Nephron (organoid): Measurements from ENCODE around the gene RAI14.

Source experiments
- H3K27ac Mint-ChIP-seq, 3 experiments: 2 replicates each; pipeline ENCODE4 v1.8.0; 2020; ENCODE audit warnings: mixed read lengths in 3 of 3, mild to moderate bottlenecking in 2 of 3, moderate library complexity in 1 of 3
- H3K27me3 Mint-ChIP-seq: 2 replicates; pipeline ENCODE4 v1.8.0; 2021; ENCODE audit warnings: low read depth, mild to moderate bottlenecking, moderate library complexity, mixed read lengths
- H3K36me3 Mint-ChIP-seq: 2 replicates; pipeline ENCODE4 v1.8.0; 2020; ENCODE audit warnings: low read depth, mixed read lengths
- H3K4me1 Mint-ChIP-seq: 2 replicates; pipeline ENCODE4 v1.8.0; 2020; ENCODE audit warnings: mixed read lengths
- H3K4me3 Mint-ChIP-seq, 3 experiments: 2 replicates each; pipeline ENCODE4 v1.8.0; 2020; ENCODE audit warnings: mild to moderate bottlenecking in 3 of 3, mixed read lengths in 3 of 3, moderate library complexity in 2 of 3
- H3K9me3 Mint-ChIP-seq: 2 replicates; pipeline ENCODE4 v1.8.0; 2020; ENCODE audit warnings: mixed read lengths
- TF ChIP-seq, protein P1 (sequence below), 3 experiments: fragments of 200-600 bp; sonication (generic); IDR thresholded peaks; one replicate each; pipeline ENCODE4 v1.5.0; 2021; ENCODE audit warnings: antibody characterized with exemption in 3 of 3; ENCODE audit not compliant: unreplicated experiment in 3 of 3

RAI14 gene

DNA sequence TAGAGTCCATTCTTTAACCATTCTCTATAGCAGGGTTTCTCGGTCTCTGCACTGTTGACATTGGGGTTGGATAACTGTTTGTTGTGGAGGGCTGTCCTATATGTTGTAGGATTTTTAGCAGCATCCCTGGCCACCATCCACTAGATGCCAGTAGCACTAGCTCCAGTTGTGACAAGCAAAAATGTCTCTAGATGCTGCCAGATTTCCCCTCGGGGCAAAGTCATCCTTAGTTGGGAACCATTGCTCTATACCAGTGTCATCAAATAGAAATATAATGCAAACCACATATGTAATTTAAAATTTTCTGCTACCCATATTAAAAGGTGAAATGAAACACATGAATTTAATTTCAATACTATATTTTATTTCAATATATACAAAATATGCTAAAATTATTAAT lies 185.7 kb downstream of the RAI14 start:
- Mint-ChIP-seq H3K36me3 (peaks cover 4% of the 10 kb centered on the region), H3K4me1 (peaks cover 15% of the 10 kb centered on the region), H3K9me3 (peaks cover 2% of the 10 kb centered on the region), H3K4me3 (peak overlapping the region in 1 of 3 experiments; percentile 55), H3K27me3 (no peaks in the 10 kb centered on the region), H3K27ac (no peak overlapping the region)
- TF ChIP-seq, protein P1, sequence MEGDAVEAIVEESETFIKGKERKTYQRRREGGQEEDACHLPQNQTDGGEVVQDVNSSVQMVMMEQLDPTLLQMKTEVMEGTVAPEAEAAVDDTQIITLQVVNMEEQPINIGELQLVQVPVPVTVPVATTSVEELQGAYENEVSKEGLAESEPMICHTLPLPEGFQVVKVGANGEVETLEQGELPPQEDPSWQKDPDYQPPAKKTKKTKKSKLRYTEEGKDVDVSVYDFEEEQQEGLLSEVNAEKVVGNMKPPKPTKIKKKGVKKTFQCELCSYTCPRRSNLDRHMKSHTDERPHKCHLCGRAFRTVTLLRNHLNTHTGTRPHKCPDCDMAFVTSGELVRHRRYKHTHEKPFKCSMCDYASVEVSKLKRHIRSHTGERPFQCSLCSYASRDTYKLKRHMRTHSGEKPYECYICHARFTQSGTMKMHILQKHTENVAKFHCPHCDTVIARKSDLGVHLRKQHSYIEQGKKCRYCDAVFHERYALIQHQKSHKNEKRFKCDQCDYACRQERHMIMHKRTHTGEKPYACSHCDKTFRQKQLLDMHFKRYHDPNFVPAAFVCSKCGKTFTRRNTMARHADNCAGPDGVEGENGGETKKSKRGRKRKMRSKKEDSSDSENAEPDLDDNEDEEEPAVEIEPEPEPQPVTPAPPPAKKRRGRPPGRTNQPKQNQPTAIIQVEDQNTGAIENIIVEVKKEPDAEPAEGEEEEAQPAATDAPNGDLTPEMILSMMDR (IDR thresholded peaks at IDR 0.05; ENCODE audit: unreplicated experiment in 3 of 3) = no peak

DNA sequence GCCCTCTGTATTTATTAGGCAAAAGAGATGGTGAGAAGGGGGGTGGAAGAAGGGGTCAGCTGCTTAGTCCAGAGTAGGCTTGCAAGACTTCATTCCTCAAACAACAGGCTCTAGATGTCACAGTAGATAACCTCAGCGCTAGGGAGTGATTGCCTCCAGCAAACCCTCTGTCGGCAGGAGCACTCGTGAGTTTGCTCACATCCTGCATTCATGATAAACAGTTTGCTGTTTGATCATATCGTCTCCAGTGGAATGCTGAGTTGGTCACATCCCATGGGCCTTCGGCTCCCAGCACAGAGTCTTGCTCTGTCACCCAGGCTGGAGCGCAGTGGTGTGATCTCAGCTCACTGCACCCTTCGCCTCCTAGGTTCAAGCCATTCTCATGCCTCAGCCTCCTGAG lies 186.4 kb downstream of the RAI14 start:
- Mint-ChIP-seq H3K27ac (peak overlapping the region in 1 of 3 experiments; percentile 28), H3K4me1 (peaks cover 15% of the 10 kb centered on the region), H3K27me3 (no peaks in the 10 kb centered on the region), H3K36me3 (peaks cover 4% of the 10 kb centered on the region), H3K4me3 (no peak overlapping the region), H3K9me3 (peaks cover 2% of the 10 kb centered on the region)
- TF ChIP-seq, protein P1 (IDR thresholded peaks at IDR 0.05; ENCODE audit: unreplicated experiment in 3 of 3) = no peak

DNA sequence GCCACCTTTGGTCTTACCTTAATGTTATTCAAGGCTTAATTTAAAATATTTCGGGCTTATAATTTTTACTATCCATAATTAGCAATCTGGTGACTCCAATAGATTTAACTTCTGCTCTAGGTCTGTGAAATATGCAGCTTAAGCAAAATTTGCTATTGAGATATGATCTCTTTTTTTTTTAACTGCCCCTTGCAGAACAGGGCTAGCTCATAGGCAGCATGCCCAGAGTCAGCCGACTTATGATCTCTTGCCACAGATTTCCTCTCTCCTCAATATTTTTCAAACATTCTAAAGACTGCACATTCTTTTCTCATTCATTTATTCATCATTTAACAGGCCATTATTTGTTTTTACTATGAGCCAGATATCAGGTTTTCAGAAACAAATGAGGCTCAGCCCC lies 187.4 kb downstream of the RAI14 start:
- Mint-ChIP-seq H3K9me3 (peaks cover 3% of the 10 kb centered on the region), H3K27me3 (no peaks in the 10 kb centered on the region)
- TF ChIP-seq, protein P1 (IDR thresholded peaks at IDR 0.05; ENCODE audit: unreplicated experiment in 3 of 3) = no peak

DNA sequence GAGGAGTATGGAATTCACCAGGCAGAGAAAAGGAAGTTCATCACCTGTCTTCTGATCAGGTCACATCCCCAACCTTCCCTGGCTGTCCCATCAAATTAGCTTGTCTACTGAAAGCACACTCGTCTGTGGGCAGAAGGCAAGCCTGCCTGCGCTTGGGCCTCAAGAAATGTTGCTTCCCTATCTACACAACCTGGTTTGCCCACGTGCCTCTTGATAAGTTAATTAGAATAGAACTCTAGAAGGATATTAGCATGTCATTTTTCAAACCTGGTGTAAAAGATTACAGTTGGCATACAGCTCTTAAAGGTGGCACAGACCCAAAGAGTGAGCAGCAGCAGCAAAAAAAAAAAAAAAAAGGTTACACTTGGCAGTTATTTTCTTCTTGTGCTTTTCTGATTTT lies 188.0 kb downstream of the RAI14 start:
- H3K36me3 Mint-ChIP-seq = peaks cover 9% of the 10 kb centered on the region
- H3K4me3 Mint-ChIP-seq = no peak overlapping the region
- no peaks in the 10 kb centered on the region for H3K27me3 Mint-ChIP-seq
- peaks cover 10% of the 10 kb centered on the region for H3K4me1 Mint-ChIP-seq
- peak overlapping the region in 1 of 3 experiments; percentile 26 for H3K27ac Mint-ChIP-seq
- TF ChIP-seq, protein P1 (IDR thresholded peaks at IDR 0.05; ENCODE audit: unreplicated experiment in 3 of 3) = no peak
- peaks cover 5% of the 10 kb centered on the region for H3K9me3 Mint-ChIP-seq

More for the DNA sequence above, 187.4 kb downstream of the RAI14 start:
- peaks cover 7% of the 10 kb centered on the region for H3K36me3 Mint-ChIP-seq
- peak overlapping the region; percentile 20 to 26 (median 21) for H3K27ac Mint-ChIP-seq
- H3K4me1 Mint-ChIP-seq = peaks cover 12% of the 10 kb centered on the region
- H3K4me3 Mint-ChIP-seq = no peak overlapping the region

DNA sequence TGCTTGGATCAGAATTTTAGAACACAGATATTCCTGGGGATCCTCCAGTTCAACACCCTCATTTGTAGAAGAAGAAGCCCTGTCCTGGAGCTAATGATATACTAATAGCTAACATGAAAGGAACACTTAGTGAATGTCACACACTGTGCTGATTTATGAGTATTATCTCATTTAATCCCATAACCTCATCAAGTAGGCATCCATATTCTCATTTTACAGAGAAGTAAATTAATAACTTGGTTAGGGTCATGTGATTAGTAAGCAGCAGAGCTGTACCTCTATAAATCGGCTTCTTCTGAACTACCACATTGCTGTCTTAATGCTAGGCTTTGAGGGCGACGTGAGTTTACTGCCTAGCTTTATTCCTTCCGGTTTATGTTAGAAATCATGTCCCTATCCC lies 188.9 kb downstream of the RAI14 start:
- peaks cover 5% of the 10 kb centered on the region for H3K9me3 Mint-ChIP-seq
- H3K4me3 Mint-ChIP-seq = no peak overlapping the region
- H3K36me3 Mint-ChIP-seq = peaks cover 15% of the 10 kb centered on the region
- H3K27me3 Mint-ChIP-seq = no peaks in the 10 kb centered on the region
- H3K27ac Mint-ChIP-seq = peak overlapping the region in 1 of 3 experiments; percentile 25
- TF ChIP-seq, protein P1 (IDR thresholded peaks at IDR 0.05; ENCODE audit: unreplicated experiment in 3 of 3) = no peak
- H3K4me1 Mint-ChIP-seq = peaks cover 6% of the 10 kb centered on the region

DNA sequence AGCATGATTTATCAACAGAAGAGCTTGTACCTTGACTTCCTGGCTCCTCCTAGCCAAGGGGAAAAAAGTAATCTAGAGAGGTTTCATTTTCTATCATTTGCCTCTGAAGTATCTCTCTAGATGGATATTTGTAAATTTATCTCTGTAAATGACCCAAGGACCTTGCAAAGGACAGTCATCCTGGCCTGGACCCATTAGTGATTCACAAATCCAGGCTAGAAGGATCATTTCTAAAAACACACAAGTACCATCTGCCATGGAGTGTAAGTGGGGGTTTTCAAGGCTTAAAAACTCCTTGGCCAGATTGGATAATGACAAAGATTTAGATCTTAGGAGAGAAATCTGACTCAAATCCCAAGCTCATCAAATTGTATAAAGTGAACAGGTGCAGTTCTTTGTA lies 190.9 kb downstream of the RAI14 start:
- TF ChIP-seq, protein P1 (IDR thresholded peaks at IDR 0.05; ENCODE audit: unreplicated experiment in 3 of 3) = no peak
- H3K4me3 Mint-ChIP-seq = no peak overlapping the region
- H3K27me3 Mint-ChIP-seq = no peaks in the 10 kb centered on the region
- no peak overlapping the region for H3K27ac Mint-ChIP-seq
- peaks cover 6% of the 10 kb centered on the region for H3K4me1 Mint-ChIP-seq
- peaks cover 5% of the 10 kb centered on the region for H3K9me3 Mint-ChIP-seq
- H3K36me3 Mint-ChIP-seq = peaks cover 15% of the 10 kb centered on the region
